Keratinocyte (primary cell): ENCODE measurements around the gene LIPT1.

Source experiments
- EZH2 ChIP-seq: IDR thresholded peaks from one replicate; pipeline ENCODE4 v1.6.1; 2012; ENCODE audit warnings: inconsistent platforms, mild to moderate bottlenecking, low read length, moderate library complexity
- TF ChIP-seq, protein P1 (sequence below), 3 experiments: IDR thresholded peaks in 1 of 3; conservative IDR thresholded peaks in 1 of 3; optimal IDR thresholded peaks in 1 of 3; 2 replicates in 2 of 3; 3 replicates in 1 of 3; pipeline versions ENCODE3 to v1.5.1; 2011; ENCODE audit warnings: low read length in 3 of 3, mild to moderate bottlenecking in 3 of 3, moderate library complexity in 2 of 3, control low read depth in 1 of 3, inconsistent platforms in 1 of 3; ENCODE audit not compliant: insufficient read depth in 2 of 3; ENCODE audit errors: extremely low read depth in 1 of 3

- TF ChIP-seq, protein P1, sequence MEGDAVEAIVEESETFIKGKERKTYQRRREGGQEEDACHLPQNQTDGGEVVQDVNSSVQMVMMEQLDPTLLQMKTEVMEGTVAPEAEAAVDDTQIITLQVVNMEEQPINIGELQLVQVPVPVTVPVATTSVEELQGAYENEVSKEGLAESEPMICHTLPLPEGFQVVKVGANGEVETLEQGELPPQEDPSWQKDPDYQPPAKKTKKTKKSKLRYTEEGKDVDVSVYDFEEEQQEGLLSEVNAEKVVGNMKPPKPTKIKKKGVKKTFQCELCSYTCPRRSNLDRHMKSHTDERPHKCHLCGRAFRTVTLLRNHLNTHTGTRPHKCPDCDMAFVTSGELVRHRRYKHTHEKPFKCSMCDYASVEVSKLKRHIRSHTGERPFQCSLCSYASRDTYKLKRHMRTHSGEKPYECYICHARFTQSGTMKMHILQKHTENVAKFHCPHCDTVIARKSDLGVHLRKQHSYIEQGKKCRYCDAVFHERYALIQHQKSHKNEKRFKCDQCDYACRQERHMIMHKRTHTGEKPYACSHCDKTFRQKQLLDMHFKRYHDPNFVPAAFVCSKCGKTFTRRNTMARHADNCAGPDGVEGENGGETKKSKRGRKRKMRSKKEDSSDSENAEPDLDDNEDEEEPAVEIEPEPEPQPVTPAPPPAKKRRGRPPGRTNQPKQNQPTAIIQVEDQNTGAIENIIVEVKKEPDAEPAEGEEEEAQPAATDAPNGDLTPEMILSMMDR (optimal IDR thresholded peaks at IDR 0.05 in 1 of 3, IDR thresholded peaks at IDR 0.05 in 1 of 3, conservative IDR thresholded peaks at IDR 0.05 in 1 of 3; ENCODE audit: extremely low read depth in 1 of 3, insufficient read depth in 2 of 3, low read length in 3 of 3): no peak
- TF ChIP-seq EZH2: no peak
Observed at GRCh38 chr2:99153921-99154604, 704 bp upstream of the LIPT1 start.
